Heart right ventricle (tissue), 16 donors: ENCODE measurements around the gene MYT1. TPM values are rescaled to one million over a fixed set of nuclear protein-coding genes. Genes with fewer than 3 reads are reported as not detected.

Experiments used
- ATAC-seq, 8 donors: fragments of 200-7000 bp; cut with Tn5 transposase; one replicate each; pipeline ENCODE4 v1.9.1; 2020; ENCODE audit warnings: mild to moderate bottlenecking in 8 of 8, moderate library complexity in 8 of 8, moderate number of reproducible peaks in 1 of 8
- DNase-seq, 2 donors: peaks; one replicate each; pipeline ENCODE4 v3.0.0-alpha.2; 2020
- H3K27ac ChIP-seq, 10 donors: fragments of 200-600 bp; sonication (generic) in 2 of 10; one replicate each; pipeline versions ENCODE4 v1.5.0 to v1.8.0; 2020 to 2022; ENCODE audit warnings: mild to moderate bottlenecking in 3 of 10
- H3K27me3 ChIP-seq, 7 donors: fragments of 200-600 bp; one replicate each; pipeline ENCODE4 v1.8.0; 2021 to 2022; ENCODE audit warnings: mild to moderate bottlenecking in 2 of 7
- H3K36me3 ChIP-seq, 9 donors: fragments of 200-600 bp; sonication (generic) in 1 of 9; one replicate each; pipeline versions ENCODE4 v1.5.0 to v1.8.0; 2020 to 2022; ENCODE audit warnings: mild to moderate bottlenecking in 2 of 9
- H3K4me1 ChIP-seq, 9 donors: fragments of 200-600 bp; sonication (generic) in 1 of 9; one replicate each; pipeline versions ENCODE4 v1.5.0 to v1.8.0; 2020 to 2022; ENCODE audit warnings: mild to moderate bottlenecking in 4 of 9
- H3K4me3 ChIP-seq, 10 donors: fragments of 200-600 bp; sonication (generic) in 2 of 10; one replicate each; pipeline versions ENCODE4 v1.5.0 to v1.8.0; 2020 to 2022; ENCODE audit warnings: mild to moderate bottlenecking in 7 of 10, moderate library complexity in 2 of 10
- H3K9me3 ChIP-seq, 11 donors: fragments of 200-600 bp in 10 of 11; sonication (generic) in 2 of 11; one replicate each; pipeline versions ENCODE4 v1.5.0 to v1.8.0; 2013 to 2022; ENCODE audit warnings: mild to moderate bottlenecking in 2 of 11, control low read depth in 1 of 11, moderate library complexity in 1 of 11
- WGBS, 2 donors: extraction: QIAGEN DNeasy Blood & Tissue Kit; methylation state at CpG; one replicate each; pipeline ENCODE4 v1.1.7; 2013; ENCODE audit warnings: inconsistent platforms in 1 of 2; 5-methylcytosine and 5-hydroxymethylcytosine counted together
- intact Hi-C, 10 donors: fragments of 100-400 bp; cut with DNase I; formaldehyde crosslinking; loops; one replicate each; pipeline versions ENCODE4 v1.11.1 to v1.14.2; 2022
- polyA plus RNA-seq, 2 donors: library from polyadenylated mRNA; stranded (reverse); fragments of 200-250 nt; gene quantifications; one replicate each; pipeline ENCODE4 v1.2.3, GENCODE V29; 2013
- total RNA-seq, 10 donors: library from RNA; stranded (reverse); fragmentation: NEBNext Ultra II Directional in 3 of 10; extraction: Animal tissue kit (Norgen Biotek cat#: 25700) in 3 of 10; gene quantifications; one replicate each; pipeline versions ENCODE4 v1.2.1 to v1.2.4, GENCODE V29; 2021 to 2023
- TF ChIP-seq, protein P1 (sequence below), 9 donors: fragments of 200-600 bp; sonication (generic) in 2 of 9; IDR thresholded peaks; one replicate each; pipeline versions ENCODE4 v1.5.0 to v1.8.0; 2021 to 2022; ENCODE audit warnings: antibody characterized with exemption in 9 of 9, mild to moderate bottlenecking in 5 of 9, moderate library complexity in 1 of 9
- donor health status: Arrhythmogenic right ventricular cardiomyopathy.
- donor health status: ischemic (EF 13 %, LVEDD 7.1; RV severe dilation, severe dysfunction).
- donor health status: healthy with polysubstance abuse.
- donor health status: DM: no; HTN: yes; CAD: no.
- donor health status: DM: no; HTN: no; CAD: no.
- donor health status: ischemic (EF 25% LVEDD 6.9; RV normal size, moderate dysfunction).
- donor health status: ischemic (EF 25% LVEDD 5.7; RV mildly dilated, moderate dysfunction).
- donor health status: healthy.
- donor health status: DM: yes; HTN: yes; CAD: no.
- donor health status: Ischemic cardiomyopathy.
- donor health status: ischemic (EF 35%, LVEDD 5.7; RV mildly dilated, moderate dysfunction).
- donor health status: nonischemic (EF 11% LVEDD 7.7; RV severe dilation, severe dysfunction).
- donor health status: DM: yes; HTN: yes; CAD: no.
- donor health status: PGD.
- donor health status: ischemic (EF 29% LVEDD 5.4; RV normal size, mild dysfunction).
- donor health status: nonischemic (EF 23%, LVEDD 6.1; RV moderate dilation, normal function).

The MYT1 gene
- total and polyA plus RNA-seq, 12 donors, result 0.01 to 0.35 (median 0.11) TPM; not detected in 1

DNA sequence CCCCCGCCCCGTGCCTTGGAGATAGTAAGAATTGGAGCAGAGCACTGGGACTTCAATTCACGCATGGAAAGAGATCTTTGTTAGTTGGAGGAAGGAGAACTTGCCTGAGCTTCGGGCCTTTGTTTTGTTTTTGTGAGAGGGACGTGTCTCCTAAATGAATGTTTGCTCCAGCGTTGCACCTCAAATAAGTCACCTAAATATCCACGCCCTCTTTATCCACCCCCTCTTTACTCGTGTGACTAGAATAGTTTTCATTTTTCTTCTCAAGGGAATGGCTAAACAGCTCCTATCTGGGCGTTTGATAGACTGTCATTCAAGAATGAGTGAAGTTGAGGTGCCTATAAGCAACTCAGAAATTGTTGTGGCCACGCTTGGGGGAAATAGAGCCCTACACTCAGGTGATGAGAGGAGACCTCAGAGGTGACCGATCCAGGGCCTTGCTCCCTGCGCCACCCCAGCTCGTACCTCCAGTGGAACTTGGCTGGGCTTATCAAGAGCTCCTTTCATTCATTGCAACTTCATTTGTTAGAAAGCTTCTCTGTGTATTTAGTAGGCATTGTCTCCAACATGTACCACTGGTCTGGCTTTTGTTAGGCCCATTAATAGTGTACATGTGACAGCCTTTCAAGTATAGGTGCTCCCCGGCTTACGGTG, 92.2 kb downstream of the MYT1 start:
- DNase-seq (no peak), ATAC-seq (no peak)
- Histone ChIP-seq H3K27me3 (peaks cover 0 to 3% (median 0%) of the 10 kb centered on the region in 7 donors), H3K36me3 (no peaks in the 10 kb centered on the region), H3K4me3 (peak overlapping the region; percentile 74 to 89 (median 85)), H3K9me3 (no peaks in the 10 kb centered on the region), H3K27ac (peak overlapping the region in 9 of 10 donors; percentile 91 to 97 (median 96)), H3K4me1 (peaks cover 12 to 60% (median 49%) of the 10 kb centered on the region in 9 donors)
- intact Hi-C loops, result no loop called here
- 13 to 17% methylated on average over 15 of the region's 15 CpGs for WGBS, 2 donors
- TF ChIP-seq, protein P1, sequence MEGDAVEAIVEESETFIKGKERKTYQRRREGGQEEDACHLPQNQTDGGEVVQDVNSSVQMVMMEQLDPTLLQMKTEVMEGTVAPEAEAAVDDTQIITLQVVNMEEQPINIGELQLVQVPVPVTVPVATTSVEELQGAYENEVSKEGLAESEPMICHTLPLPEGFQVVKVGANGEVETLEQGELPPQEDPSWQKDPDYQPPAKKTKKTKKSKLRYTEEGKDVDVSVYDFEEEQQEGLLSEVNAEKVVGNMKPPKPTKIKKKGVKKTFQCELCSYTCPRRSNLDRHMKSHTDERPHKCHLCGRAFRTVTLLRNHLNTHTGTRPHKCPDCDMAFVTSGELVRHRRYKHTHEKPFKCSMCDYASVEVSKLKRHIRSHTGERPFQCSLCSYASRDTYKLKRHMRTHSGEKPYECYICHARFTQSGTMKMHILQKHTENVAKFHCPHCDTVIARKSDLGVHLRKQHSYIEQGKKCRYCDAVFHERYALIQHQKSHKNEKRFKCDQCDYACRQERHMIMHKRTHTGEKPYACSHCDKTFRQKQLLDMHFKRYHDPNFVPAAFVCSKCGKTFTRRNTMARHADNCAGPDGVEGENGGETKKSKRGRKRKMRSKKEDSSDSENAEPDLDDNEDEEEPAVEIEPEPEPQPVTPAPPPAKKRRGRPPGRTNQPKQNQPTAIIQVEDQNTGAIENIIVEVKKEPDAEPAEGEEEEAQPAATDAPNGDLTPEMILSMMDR (IDR thresholded peaks at IDR 0.05), result no peak

DNA sequence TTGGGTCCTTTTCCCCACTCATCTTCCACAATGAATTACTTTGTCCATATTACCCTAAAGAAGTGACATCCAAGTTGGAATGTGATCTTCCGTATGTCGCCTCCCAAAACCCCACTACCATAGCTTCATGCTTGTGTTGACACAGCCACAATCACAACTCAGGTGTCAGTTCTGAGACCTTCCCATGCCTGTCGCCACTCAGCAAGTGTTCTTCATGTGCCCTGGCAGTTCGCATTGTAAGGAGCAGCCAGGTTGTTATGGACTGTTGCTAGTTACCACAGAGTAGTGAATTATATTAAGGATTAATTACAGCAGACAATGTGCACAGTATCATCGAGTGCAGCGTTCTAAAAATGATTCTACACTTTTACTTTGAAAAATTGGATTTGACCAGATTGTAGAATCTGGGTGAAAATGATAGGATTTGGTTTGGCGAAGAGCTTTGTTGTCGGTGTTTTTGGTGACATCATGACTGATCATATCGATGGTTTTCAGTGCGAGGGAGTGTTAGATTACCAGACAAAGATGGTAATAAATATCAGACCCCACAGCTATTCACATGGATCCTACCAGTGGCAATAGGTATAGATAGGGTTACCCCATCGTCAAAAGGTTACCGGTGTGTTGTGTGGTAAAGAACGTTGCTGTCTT, 93.0 kb downstream of the MYT1 start:
- peaks cover 13 to 68% (median 58%) of the 10 kb centered on the region in 9 donors for H3K4me1 ChIP-seq
- H3K36me3 ChIP-seq, result peaks cover 0 to under 1% (median 0%) of the 10 kb centered on the region in 9 donors
- TF ChIP-seq, protein P1 (IDR thresholded peaks at IDR 0.05), result no peak
- peak in 2 of 8 donors; percentile 39 to 60 for ATAC-seq
- DNase-seq, result no peak
- WGBS, 2 donors, result 57 to 70% methylated on average over 13 of the region's 13 CpGs
- H3K4me3 ChIP-seq, result peak overlapping the region in 6 of 10 donors; percentile 77 to 89 (median 84)
- no peaks in the 10 kb centered on the region for H3K9me3 ChIP-seq
- H3K27ac ChIP-seq, result peak overlapping the region in 8 of 10 donors; percentile 28 to 97 (median 96)
- intact Hi-C loops, result no loop called here
- no peaks in the 10 kb centered on the region for H3K27me3 ChIP-seq

DNA sequence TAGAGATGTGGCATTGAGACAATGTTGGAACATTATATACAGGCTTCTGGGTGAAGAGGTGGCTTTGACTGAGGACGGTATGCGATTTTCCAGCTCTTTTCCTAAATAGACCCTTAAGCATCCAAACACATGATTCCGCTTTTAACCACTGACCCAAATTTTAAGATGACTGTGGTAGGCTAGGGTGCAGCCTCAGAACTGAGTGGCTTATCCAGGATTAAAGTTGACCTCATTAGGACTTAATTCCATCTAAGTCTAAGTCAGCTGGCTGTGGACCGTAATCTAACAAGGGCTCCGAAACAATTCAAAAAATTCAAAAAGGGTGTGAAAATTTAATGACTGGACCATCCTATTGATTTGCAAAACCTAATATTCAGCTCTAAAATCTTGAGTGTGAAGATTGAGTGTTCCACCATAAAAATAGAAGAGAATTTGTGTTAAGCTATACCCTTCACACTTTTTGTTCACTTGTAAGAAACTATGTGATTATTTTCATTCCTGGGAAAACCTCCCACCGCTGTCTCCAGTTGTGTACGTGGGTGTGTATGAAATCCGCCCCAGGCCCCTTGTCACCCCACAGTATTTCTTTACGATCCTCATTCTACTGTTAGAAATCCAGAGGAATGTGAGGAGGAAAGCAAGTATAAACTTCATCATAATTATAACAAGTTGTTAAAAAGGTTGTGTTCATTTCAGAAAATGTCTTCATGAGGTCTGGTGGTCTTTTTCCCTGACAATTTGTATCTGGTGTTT, 94.0 kb downstream of the MYT1 start:
- peaks cover 0 to 8% (median 0%) of the 10 kb centered on the region in 9 donors for H3K36me3 ChIP-seq
- TF ChIP-seq, protein P1 (IDR thresholded peaks at IDR 0.05), result no peak
- H3K9me3 ChIP-seq, result no peaks in the 10 kb centered on the region
- WGBS, 2 donors, result 81 to 82% methylated on average over 9 of the region's 9 CpGs
- DNase-seq, result no peak
- intact Hi-C loops, result no loop called here
- H3K4me1 ChIP-seq, result peaks cover 13 to 78% (median 65%) of the 10 kb centered on the region in 9 donors
- no peaks in the 10 kb centered on the region for H3K27me3 ChIP-seq
- peak overlapping the region in 2 of 10 donors; percentile 1 to 7 for H3K27ac ChIP-seq
- ATAC-seq, result no peak
- H3K4me3 ChIP-seq, result peak overlapping the region in 1 of 10 donors; percentile 77

DNA sequence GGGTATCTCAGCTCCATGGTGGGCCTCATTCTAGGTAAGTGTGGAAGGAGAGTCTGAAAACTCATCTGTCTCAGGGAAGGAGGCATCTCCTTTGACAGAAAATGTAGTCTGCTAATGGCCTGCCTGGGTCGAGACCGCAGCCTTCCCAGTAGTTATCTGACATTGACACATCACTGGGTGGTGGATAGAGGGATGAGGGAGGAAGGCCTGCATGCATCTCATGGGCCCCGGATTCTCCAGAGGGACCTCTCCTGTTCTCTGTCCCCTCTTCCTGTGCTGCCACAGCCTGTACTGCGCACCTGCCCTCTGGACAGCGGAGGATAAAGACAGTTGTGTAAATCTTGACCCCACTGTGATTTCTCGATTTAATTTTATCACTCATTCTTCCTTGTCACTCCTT, 96.0 kb downstream of the MYT1 start:
- peak overlapping the region; percentile 49 to 88 (median 73) for H3K27ac ChIP-seq
- H3K36me3 ChIP-seq, result peaks cover 0 to 18% (median 0%) of the 10 kb centered on the region in 9 donors
- H3K9me3 ChIP-seq, result no peaks in the 10 kb centered on the region
- 66 to 83% methylated on average over 6 of the region's 6 CpGs for WGBS, 2 donors
- DNase-seq (no peak), ATAC-seq (no peak)
- H3K4me1 ChIP-seq, result peaks cover 13 to 92% (median 75%) of the 10 kb centered on the region in 9 donors
- TF ChIP-seq, protein P1 (IDR thresholded peaks at IDR 0.05), result no peak
- intact Hi-C loops, result no loop called here
- H3K27me3 ChIP-seq, result no peaks in the 10 kb centered on the region
- no peak overlapping the region for H3K4me3 ChIP-seq
